ENCODE measurements around the gene IRAG1.

Gene IRAG1

GRCh38 chr11:10660323-10660722, 33.2 kb downstream of the IRAG1 start:
- no peak overlapping the region for H2AFZ ChIP-seq (ENCODE audit: low read depth, low read length, severe bottlenecking)
- H3K4me3 ChIP-seq (ENCODE audit: insufficient read depth, low read length, poor library complexity, severe bottlenecking): no peak overlapping the region
- no peaks in the 10 kb centered on the region for H3K9me2 ChIP-seq (replicated peaks; ENCODE audit: insufficient read depth, low read length)
- no peak overlapping the region for H3K4me2 ChIP-seq (ENCODE audit: low read depth, low read length, poor library complexity, severe bottlenecking)
- H3K9me3 ChIP-seq (ENCODE audit: insufficient read depth, low read length): no peaks in the 10 kb centered on the region
- H3K27me3 ChIP-seq (ENCODE audit: low read length): no peaks in the 10 kb centered on the region
- TF ChIP-seq EZH2phosphoT487 (conservative IDR thresholded peaks at IDR 0.05; ENCODE audit: low read length) (no peak), CTCF (IDR thresholded peaks at IDR 0.05; ENCODE audit: insufficient read depth, low read length, poor library complexity, severe bottlenecking) (no peak)
- no peak overlapping the region for H3K9ac ChIP-seq (ENCODE audit: low read length)
- no peaks in the 10 kb centered on the region for H4K20me1 ChIP-seq (ENCODE audit: low read depth, low read length)
- H3K27ac ChIP-seq (ENCODE audit: low read depth, low read length): no peak overlapping the region
- H3K79me2 ChIP-seq (ENCODE audit: insufficient read depth, low read length): no peaks in the 10 kb centered on the region
- no peaks in the 10 kb centered on the region for H3K36me3 ChIP-seq (ENCODE audit: low read length)
- H3F3A ChIP-seq (ENCODE audit: insufficient read depth): no peaks in the 10 kb centered on the region

- Histone ChIP-seq H4K20me1 (ENCODE audit: low read depth, low read length) (no peaks in the 10 kb centered on the region), H3F3A (ENCODE audit: insufficient read depth) (no peaks in the 10 kb centered on the region), H3K9ac (ENCODE audit: low read length) (no peak overlapping the region), H3K9me2 (replicated peaks; ENCODE audit: insufficient read depth, low read length) (no peaks in the 10 kb centered on the region), H3K36me3 (ENCODE audit: low read length) (no peaks in the 10 kb centered on the region), H3K27me3 (ENCODE audit: low read length) (no peaks in the 10 kb centered on the region), H3K79me2 (ENCODE audit: insufficient read depth, low read length) (no peaks in the 10 kb centered on the region), H3K9me3 (ENCODE audit: insufficient read depth, low read length) (no peaks in the 10 kb centered on the region), H3K4me3 (ENCODE audit: insufficient read depth, low read length, poor library complexity, severe bottlenecking) (no peak overlapping the region), H2AFZ (ENCODE audit: low read depth, low read length, severe bottlenecking) (no peak overlapping the region), H3K4me2 (ENCODE audit: low read depth, low read length, poor library complexity, severe bottlenecking) (no peak overlapping the region), H3K27ac (ENCODE audit: low read depth, low read length) (no peak overlapping the region)
- TF ChIP-seq CTCF (IDR thresholded peaks at IDR 0.05; ENCODE audit: insufficient read depth, low read length, poor library complexity, severe bottlenecking) (no peak), EZH2phosphoT487 (conservative IDR thresholded peaks at IDR 0.05; ENCODE audit: low read length) (no peak)
These were observed 34.0 kb downstream of the IRAG1 start for GRCh38 chr11:10659339-10660216.

- Histone ChIP-seq H3K9me2 (replicated peaks; ENCODE audit: insufficient read depth, low read length) (no peaks in the 10 kb centered on the region), H3K9me3 (ENCODE audit: insufficient read depth, low read length) (no peaks in the 10 kb centered on the region), H3K9ac (ENCODE audit: low read length) (no peak overlapping the region), H2AFZ (ENCODE audit: low read depth, low read length, severe bottlenecking) (no peak overlapping the region), H4K20me1 (ENCODE audit: low read depth, low read length) (no peaks in the 10 kb centered on the region), H3K27me3 (ENCODE audit: low read length) (no peaks in the 10 kb centered on the region), H3K36me3 (ENCODE audit: low read length) (no peaks in the 10 kb centered on the region), H3K27ac (ENCODE audit: low read depth, low read length) (no peak overlapping the region), H3F3A (ENCODE audit: insufficient read depth) (no peaks in the 10 kb centered on the region), H3K79me2 (ENCODE audit: insufficient read depth, low read length) (no peaks in the 10 kb centered on the region), H3K4me2 (ENCODE audit: low read depth, low read length, poor library complexity, severe bottlenecking) (no peak overlapping the region), H3K4me3 (ENCODE audit: insufficient read depth, low read length, poor library complexity, severe bottlenecking) (no peak overlapping the region)
- TF ChIP-seq EZH2phosphoT487 (conservative IDR thresholded peaks at IDR 0.05; ENCODE audit: low read length): no peak
- no peak for TF ChIP-seq CTCF (IDR thresholded peaks at IDR 0.05; ENCODE audit: insufficient read depth, low read length, poor library complexity, severe bottlenecking)
These were observed 34.8 kb downstream of the IRAG1 start for GRCh38 chr11:10658621-10659338.
